ENCODE data around the gene MAS1L.

MAS1L gene

GRCh38 chr6:29506446-29507067 is 18.8 kb upstream of the MAS1L start:
- no peaks in the 10 kb centered on the region for H3K9me3 Mint-ChIP-seq
- no peak overlapping the region for H3K27ac Mint-ChIP-seq (ENCODE audit: low read depth)
- H3K4me3 Mint-ChIP-seq, result no peak overlapping the region
- peaks cover 78% of the 10 kb centered on the region for H3K27me3 Mint-ChIP-seq
- H3K4me1 Mint-ChIP-seq, result no peaks in the 10 kb centered on the region
- DNase-seq (ENCODE audit: low spot score in 2 of 2) (no peak), ATAC-seq (replicated peaks; ENCODE audit: extremely low read depth, poor library complexity, severe bottlenecking) (no peak)
- H3K36me3 Mint-ChIP-seq (ENCODE audit: insufficient read depth), result no peaks in the 10 kb centered on the region

- H3K27me3 Mint-ChIP-seq, result peaks cover 79% of the 10 kb centered on the region
- DNase-seq (ENCODE audit: low spot score in 2 of 2) (no peak), ATAC-seq (replicated peaks; ENCODE audit: extremely low read depth, poor library complexity, severe bottlenecking) (no peak)
- H3K4me1 Mint-ChIP-seq, result no peaks in the 10 kb centered on the region
- H3K27ac Mint-ChIP-seq (ENCODE audit: low read depth), result no peak overlapping the region
- H3K36me3 Mint-ChIP-seq (ENCODE audit: insufficient read depth), result no peaks in the 10 kb centered on the region
- no peaks in the 10 kb centered on the region for H3K9me3 Mint-ChIP-seq
- no peak overlapping the region for H3K4me3 Mint-ChIP-seq
These were observed 18.1 kb upstream of the MAS1L start for GRCh38 chr6:29505808-29506207.

- ATAC-seq (replicated peaks; ENCODE audit: extremely low read depth, poor library complexity, severe bottlenecking), result no peak
- no peak overlapping the region for H3K27ac Mint-ChIP-seq (ENCODE audit: low read depth)
- H3K36me3 Mint-ChIP-seq (ENCODE audit: insufficient read depth), result no peaks in the 10 kb centered on the region
- no peak for DNase-seq (ENCODE audit: low spot score in 2 of 2)
- H3K9me3 Mint-ChIP-seq, result no peaks in the 10 kb centered on the region
- H3K4me1 Mint-ChIP-seq, result no peaks in the 10 kb centered on the region
- no peak overlapping the region for H3K4me3 Mint-ChIP-seq
- peaks cover 79% of the 10 kb centered on the region for H3K27me3 Mint-ChIP-seq
These were observed 17.2 kb upstream of the MAS1L start for GRCh38 chr6:29504961-29505360.

GRCh38 chr6:29502597-29502996 is 14.8 kb upstream of the MAS1L start:
- H3K27me3 Mint-ChIP-seq, result peaks cover 84% of the 10 kb centered on the region
- no peaks in the 10 kb centered on the region for H3K9me3 Mint-ChIP-seq
- no peak for ATAC-seq (replicated peaks; ENCODE audit: extremely low read depth, poor library complexity, severe bottlenecking)
- no peak for DNase-seq (ENCODE audit: low spot score in 2 of 2)
- H3K4me1 Mint-ChIP-seq, result no peaks in the 10 kb centered on the region
- no peak overlapping the region for H3K27ac Mint-ChIP-seq (ENCODE audit: low read depth)
- H3K36me3 Mint-ChIP-seq (ENCODE audit: insufficient read depth), result no peaks in the 10 kb centered on the region
- H3K4me3 Mint-ChIP-seq, result no peak overlapping the region

- H3K4me3 Mint-ChIP-seq, result no peak overlapping the region
- ATAC-seq (replicated peaks; ENCODE audit: extremely low read depth, poor library complexity, severe bottlenecking) (no peak), DNase-seq (ENCODE audit: low spot score in 2 of 2) (no peak)
- H3K9me3 Mint-ChIP-seq, result no peaks in the 10 kb centered on the region
- H3K4me1 Mint-ChIP-seq, result no peaks in the 10 kb centered on the region
- no peaks in the 10 kb centered on the region for H3K36me3 Mint-ChIP-seq (ENCODE audit: insufficient read depth)
- no peak overlapping the region for H3K27ac Mint-ChIP-seq (ENCODE audit: low read depth)
- H3K27me3 Mint-ChIP-seq, result peaks cover 84% of the 10 kb centered on the region
These were observed 14.4 kb upstream of the MAS1L start for GRCh38 chr6:29502181-29502580.

GRCh38 chr6:29501106-29501505 is 13.3 kb upstream of the MAS1L start:
- peaks cover 84% of the 10 kb centered on the region for H3K27me3 Mint-ChIP-seq
- no peaks in the 10 kb centered on the region for H3K36me3 Mint-ChIP-seq (ENCODE audit: insufficient read depth)
- no peaks in the 10 kb centered on the region for H3K4me1 Mint-ChIP-seq
- H3K27ac Mint-ChIP-seq (ENCODE audit: low read depth), result no peak overlapping the region
- no peaks in the 10 kb centered on the region for H3K9me3 Mint-ChIP-seq
- H3K4me3 Mint-ChIP-seq, result no peak overlapping the region
- ATAC-seq (replicated peaks; ENCODE audit: extremely low read depth, poor library complexity, severe bottlenecking) (no peak), DNase-seq (ENCODE audit: low spot score in 2 of 2) (no peak)

GRCh38 chr6:29500594-29500993 is 12.8 kb upstream of the MAS1L start:
- no peak overlapping the region for H3K4me3 Mint-ChIP-seq
- H3K27me3 Mint-ChIP-seq, result peaks cover 83% of the 10 kb centered on the region
- no peak overlapping the region for H3K27ac Mint-ChIP-seq (ENCODE audit: low read depth)

GRCh38 chr6:29499704-29500103 is 11.9 kb upstream of the MAS1L start:
- Mint-ChIP-seq H3K4me3 (no peak overlapping the region), H3K27ac (ENCODE audit: low read depth) (no peak overlapping the region), H3K4me1 (no peaks in the 10 kb centered on the region), H3K36me3 (ENCODE audit: insufficient read depth) (no peaks in the 10 kb centered on the region), H3K9me3 (no peaks in the 10 kb centered on the region), H3K27me3 (peaks cover 83% of the 10 kb centered on the region)
- no peak for ATAC-seq (replicated peaks; ENCODE audit: extremely low read depth, poor library complexity, severe bottlenecking)
- DNase-seq (ENCODE audit: low spot score in 2 of 2), result no peak

More at GRCh38 chr6:29500594-29500993, 12.8 kb upstream of the MAS1L start:
- no peak for ATAC-seq (replicated peaks; ENCODE audit: extremely low read depth, poor library complexity, severe bottlenecking)
- no peaks in the 10 kb centered on the region for H3K4me1 Mint-ChIP-seq
- no peaks in the 10 kb centered on the region for H3K9me3 Mint-ChIP-seq
- H3K36me3 Mint-ChIP-seq (ENCODE audit: insufficient read depth), result no peaks in the 10 kb centered on the region
- no peak for DNase-seq (ENCODE audit: low spot score in 2 of 2)

- peaks cover 89% of the 10 kb centered on the region for H3K27me3 Mint-ChIP-seq
- H3K9me3 Mint-ChIP-seq, result no peaks in the 10 kb centered on the region
- H3K36me3 Mint-ChIP-seq (ENCODE audit: insufficient read depth), result no peaks in the 10 kb centered on the region
These were observed 9.2 kb upstream of the MAS1L start for GRCh38 chr6:29496961-29497360.

GRCh38 chr6:29495571-29495970 is 7.8 kb upstream of the MAS1L start:
- ATAC-seq (replicated peaks; ENCODE audit: extremely low read depth, poor library complexity, severe bottlenecking) (no peak), DNase-seq (ENCODE audit: low spot score in 2 of 2) (no peak)
- no peak overlapping the region for H3K4me3 Mint-ChIP-seq
- no peaks in the 10 kb centered on the region for H3K4me1 Mint-ChIP-seq
- no peak overlapping the region for H3K27ac Mint-ChIP-seq (ENCODE audit: low read depth)
- no peaks in the 10 kb centered on the region for H3K36me3 Mint-ChIP-seq (ENCODE audit: insufficient read depth)
- H3K27me3 Mint-ChIP-seq, result peaks cover 86% of the 10 kb centered on the region
- no peaks in the 10 kb centered on the region for H3K9me3 Mint-ChIP-seq

More at GRCh38 chr6:29496961-29497360, 9.2 kb upstream of the MAS1L start:
- DNase-seq (ENCODE audit: low spot score in 2 of 2), result no peak
- ATAC-seq (replicated peaks; ENCODE audit: extremely low read depth, poor library complexity, severe bottlenecking), result no peak
- H3K4me3 Mint-ChIP-seq, result no peak overlapping the region
- no peak overlapping the region for H3K27ac Mint-ChIP-seq (ENCODE audit: low read depth)
- no peaks in the 10 kb centered on the region for H3K4me1 Mint-ChIP-seq

GRCh38 chr6:29494131-29494530 is 6.4 kb upstream of the MAS1L start:
- no peak overlapping the region for H3K27ac Mint-ChIP-seq (ENCODE audit: low read depth)
- ATAC-seq (replicated peaks; ENCODE audit: extremely low read depth, poor library complexity, severe bottlenecking), result no peak
- H3K27me3 Mint-ChIP-seq, result peaks cover 72% of the 10 kb centered on the region
- no peaks in the 10 kb centered on the region for H3K9me3 Mint-ChIP-seq
- no peak for DNase-seq (ENCODE audit: low spot score in 2 of 2)
- H3K36me3 Mint-ChIP-seq (ENCODE audit: insufficient read depth), result no peaks in the 10 kb centered on the region
- no peak overlapping the region for H3K4me3 Mint-ChIP-seq
- H3K4me1 Mint-ChIP-seq, result no peaks in the 10 kb centered on the region

GRCh38 chr6:29493261-29493660 is 5.5 kb upstream of the MAS1L start:
- no peak for DNase-seq (ENCODE audit: low spot score in 2 of 2)
- no peaks in the 10 kb centered on the region for H3K4me1 Mint-ChIP-seq
- H3K27me3 Mint-ChIP-seq, result peaks cover 63% of the 10 kb centered on the region
- H3K27ac Mint-ChIP-seq (ENCODE audit: low read depth), result no peak overlapping the region
- no peaks in the 10 kb centered on the region for H3K36me3 Mint-ChIP-seq (ENCODE audit: insufficient read depth)
- no peak for ATAC-seq (replicated peaks; ENCODE audit: extremely low read depth, poor library complexity, severe bottlenecking)
- H3K9me3 Mint-ChIP-seq, result no peaks in the 10 kb centered on the region
- H3K4me3 Mint-ChIP-seq, result no peak overlapping the region

- no peak for DNase-seq (ENCODE audit: low spot score in 2 of 2)
These were observed 3.8 kb upstream of the MAS1L start for GRCh38 chr6:29491574-29491973.

More at GRCh38 chr6:29491574-29491973, 3.8 kb upstream of the MAS1L start:
- peaks cover 58% of the 10 kb centered on the region for H3K27me3 Mint-ChIP-seq
- H3K9me3 Mint-ChIP-seq, result no peaks in the 10 kb centered on the region
- no peaks in the 10 kb centered on the region for H3K4me1 Mint-ChIP-seq
- H3K27ac Mint-ChIP-seq (ENCODE audit: low read depth), result no peak overlapping the region
- H3K4me3 Mint-ChIP-seq, result no peak overlapping the region
- H3K36me3 Mint-ChIP-seq (ENCODE audit: insufficient read depth), result no peaks in the 10 kb centered on the region
- no peak for ATAC-seq (replicated peaks; ENCODE audit: extremely low read depth, poor library complexity, severe bottlenecking)
